ENCODE measurements around the gene INPP5K.

The INPP5K gene

DNA sequence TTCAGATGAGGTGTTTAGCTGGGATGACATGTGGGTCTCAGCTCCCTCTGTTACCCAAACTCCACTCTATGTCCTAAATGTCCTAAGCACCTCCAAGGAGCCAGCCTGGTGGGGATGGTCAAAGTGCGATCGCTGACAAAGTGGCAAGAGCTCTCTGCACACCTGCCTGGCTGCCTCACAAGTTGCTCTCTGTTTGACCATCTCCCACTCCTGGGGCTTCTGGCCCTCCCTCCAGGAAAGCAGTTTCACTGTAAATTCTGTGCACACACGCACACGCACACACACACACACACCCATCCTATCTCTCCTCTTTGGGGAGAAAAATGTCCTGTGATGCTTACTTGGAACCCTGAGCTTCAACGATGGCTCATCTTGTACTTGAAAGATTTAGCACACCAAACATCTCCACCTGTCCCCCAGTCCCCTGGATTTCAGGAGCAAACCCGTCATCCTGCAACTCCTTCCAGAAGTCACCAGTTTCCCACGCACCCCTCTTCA lies 44.5 kb upstream of the INPP5K start:
- no peak for TF ChIP-seq CTCF (IDR thresholded peaks at IDR 0.05; ENCODE audit: low read depth, low read length)
- in situ Hi-C loops (cut with HindIII; ENCODE audit: low sequenced_read_pairs) = no loop called here
- H3K4me3 ChIP-seq (ENCODE audit: low read depth, low read length) = peak overlapping the region; percentile 51
- no peak for DNase-seq (ENCODE audit: low read depth, low spot score)

- no peak overlapping the region for H3K4me3 ChIP-seq (ENCODE audit: low read depth, low read length)
- TF ChIP-seq CTCF (IDR thresholded peaks at IDR 0.05; ENCODE audit: low read depth, low read length) = no peak
Measured at GRCh38 chr17:1560101-1560857, 43.9 kb upstream of the INPP5K start.

DNA sequence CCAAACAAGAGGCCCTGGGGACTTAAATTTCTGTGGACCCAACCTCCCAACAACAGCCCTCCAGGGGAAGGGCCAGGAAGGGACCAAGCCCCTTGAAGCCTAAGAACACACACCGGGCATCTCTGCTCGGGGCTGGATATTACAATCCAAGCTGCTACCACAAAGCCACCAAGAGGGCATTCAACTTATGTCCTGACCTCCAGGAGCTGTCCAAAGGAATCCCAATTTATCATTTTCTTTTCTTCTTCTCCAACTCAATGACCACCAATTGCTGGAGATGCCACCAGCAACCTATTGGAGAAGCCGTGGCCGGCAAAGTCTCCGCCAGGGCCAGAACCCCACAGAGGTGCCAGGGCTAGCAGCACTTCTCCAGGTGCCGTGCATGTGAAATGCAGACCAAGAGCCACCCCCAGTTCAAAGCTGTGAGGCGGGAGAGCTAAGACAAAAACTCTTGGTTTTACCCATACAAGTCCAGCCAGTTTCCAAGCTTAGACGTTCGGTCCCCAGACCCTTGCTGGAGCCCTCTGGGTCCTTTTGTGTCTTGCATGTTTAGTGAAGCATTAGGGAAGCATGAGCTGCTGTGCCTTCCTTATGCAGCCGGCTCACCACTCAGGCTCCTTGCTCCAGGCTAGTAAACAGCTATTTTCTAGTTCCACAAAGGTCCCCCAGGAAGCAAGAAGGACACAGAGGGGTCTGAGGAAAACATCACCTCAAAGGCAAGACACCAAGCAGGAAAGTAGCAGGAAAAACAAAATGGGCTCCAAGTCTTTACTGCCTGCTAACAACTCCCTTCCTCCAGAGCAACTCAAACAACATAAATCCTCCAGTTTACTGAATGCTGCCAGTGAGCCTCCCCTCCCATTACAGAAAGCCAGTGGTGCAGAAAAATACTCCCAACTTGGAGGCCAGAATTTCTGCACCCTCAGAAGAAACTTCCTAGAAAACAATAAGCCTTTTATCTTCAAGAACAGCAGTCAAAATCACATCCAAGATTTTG lies 42.9 kb upstream of the INPP5K start:
- no peak for DNase-seq (ENCODE audit: low read depth, low spot score)
- no peak for TF ChIP-seq CTCF (IDR thresholded peaks at IDR 0.05; ENCODE audit: low read depth, low read length)
- in situ Hi-C loops (cut with HindIII; ENCODE audit: low sequenced_read_pairs) = no loop called here
- no peak overlapping the region for H3K4me3 ChIP-seq (ENCODE audit: low read depth, low read length)

More at GRCh38 chr17:1560101-1560857, 43.9 kb upstream of the INPP5K start:
- DNase-seq (ENCODE audit: low read depth, low spot score) = no peak
- in situ Hi-C loops (cut with HindIII; ENCODE audit: low sequenced_read_pairs) = no loop called here

- H3K4me3 ChIP-seq (ENCODE audit: low read depth, low read length) = no peak overlapping the region
- in situ Hi-C loops (cut with HindIII; ENCODE audit: low sequenced_read_pairs) = no loop called here
Measured at GRCh38 chr17:1558401-1558800, 42.0 kb upstream of the INPP5K start.

GRCh38 chr17:1557355-1558095 lies 41.1 kb upstream of the INPP5K start:
- H3K4me3 ChIP-seq (ENCODE audit: low read depth, low read length) = no peak overlapping the region
- in situ Hi-C loops (cut with HindIII; ENCODE audit: low sequenced_read_pairs) = no loop called here
- no peak for TF ChIP-seq CTCF (IDR thresholded peaks at IDR 0.05; ENCODE audit: low read depth, low read length)
- peak; percentile 29 for DNase-seq (ENCODE audit: low read depth, low spot score)

More at GRCh38 chr17:1558401-1558800, 42.0 kb upstream of the INPP5K start:
- no peak for DNase-seq (ENCODE audit: low read depth, low spot score)
- no peak for TF ChIP-seq CTCF (IDR thresholded peaks at IDR 0.05; ENCODE audit: low read depth, low read length)

Measured in astrocyte of the spinal cord (primary cell).